WTC11 (cell line): Measurements from ENCODE around the gene BTBD9. TPM values are rescaled to one million over a fixed set of nuclear protein-coding genes. Genes with fewer than 3 reads are reported as not detected.

Experiments used
- ATAC-seq: fragments of 200-7000 bp; cut with Tn5 transposase; 2 replicates; pipeline ENCODE4 v1.10.0; 2021; ENCODE audit warnings: mild to moderate bottlenecking, moderate library complexity
- CTCF ChIA-PET: fragments of 300-600 bp; sonication (Branson Sonifier 250); formaldehyde crosslinking; loops from one replicate; lab custom pipeline; 2021; ENCODE audit warnings: antibody characterized with exemption; lab: Charles Lee
- POLR2A ChIA-PET: fragments of 350-600 bp; sonication (Branson Sonifier 250); formaldehyde crosslinking; loops from one replicate; lab custom pipeline; 2021; ENCODE audit warnings: antibody characterized with exemption; lab: Charles Lee
- DNase-seq: peaks from one replicate; pipeline ENCODE4 v3.0.0; 2021; ENCODE audit warnings: low spot score
- H3K27ac Mint-ChIP-seq: 2 replicates; pipeline ENCODE4 v1.8.0; 2021; ENCODE audit warnings: mixed read lengths
- H3K27me3 Mint-ChIP-seq: 2 replicates; pipeline ENCODE4 v1.8.0; 2021; ENCODE audit warnings: low read depth, mild to moderate bottlenecking, moderate library complexity, mixed read lengths
- H3K36me3 Mint-ChIP-seq: 2 replicates; pipeline ENCODE4 v1.8.0; 2021; ENCODE audit warnings: mixed read lengths
- H3K4me1 Mint-ChIP-seq: 2 replicates; pipeline ENCODE4 v1.8.0; 2022; ENCODE audit warnings: mixed read lengths
- H3K4me3 Mint-ChIP-seq: 2 replicates; pipeline ENCODE4 v1.8.0; 2021; ENCODE audit warnings: mild to moderate bottlenecking, moderate library complexity, mixed read lengths
- H3K9me3 Mint-ChIP-seq: 2 replicates; pipeline ENCODE4 v1.8.0; 2021; ENCODE audit warnings: mixed read lengths
- FOXJ3 ChIP-seq: sonication (generic); formaldehyde crosslinking; IDR thresholded peaks from 2 replicates; pipeline ENCODE4 v1.9.0; 2021; ENCODE audit warnings: missing genetic modification reagents, mild to moderate bottlenecking, borderline replicate concordance
- FOXP1 ChIP-seq: sonication (generic); formaldehyde crosslinking; IDR thresholded peaks from 2 replicates; pipeline ENCODE4 v1.8.0; 2022; ENCODE audit warnings: missing genetic modification reagents, mild to moderate bottlenecking, moderate library complexity, borderline replicate concordance
- KAT7 ChIP-seq: sonication (generic); formaldehyde crosslinking; IDR thresholded peaks from 2 replicates; pipeline ENCODE4 v1.8.1; 2023; ENCODE audit warnings: missing genetic modification reagents, mild to moderate bottlenecking, borderline replicate concordance
- MXD4 ChIP-seq: fragments of 250-450 bp; sonication (Bioruptor Pico); IDR thresholded peaks from 2 replicates; pipeline ENCODE4 v1.8.0; 2021; ENCODE audit warnings: mild to moderate bottlenecking, moderate library complexity, borderline replicate concordance
- NFYB ChIP-seq: sonication (generic); formaldehyde crosslinking; conservative IDR thresholded peaks from 2 replicates; pipeline ENCODE4 v1.8.0; 2022; ENCODE audit warnings: low read depth, missing genetic modification reagents
- NR3C1 ChIP-seq: sonication (generic); formaldehyde crosslinking; conservative IDR thresholded peaks from 2 replicates; pipeline ENCODE4 v1.8.1; 2023; ENCODE audit warnings: low read depth, mild to moderate bottlenecking, missing genetic modification reagents
- RELA ChIP-seq: sonication (generic); formaldehyde crosslinking; IDR thresholded peaks from 2 replicates; pipeline ENCODE4 v1.8.1; 2022; ENCODE audit warnings: missing genetic modification reagents, mild to moderate bottlenecking, borderline replicate concordance
- SMAD4 ChIP-seq: sonication (generic); formaldehyde crosslinking; IDR thresholded peaks from 2 replicates; pipeline ENCODE4 v1.8.0; 2022; ENCODE audit warnings: mild to moderate bottlenecking, missing genetic modification reagents
- SP1 ChIP-seq: sonication (generic); formaldehyde crosslinking; conservative IDR thresholded peaks from 2 replicates; pipeline ENCODE4 v1.8.1; 2022; ENCODE audit warnings: missing genetic modification reagents
- TEAD1 ChIP-seq: sonication (generic); formaldehyde crosslinking; IDR thresholded peaks from 2 replicates; pipeline ENCODE4 v1.8.0; 2022; ENCODE audit warnings: mild to moderate bottlenecking, missing genetic modification reagents
- ZBTB21 ChIP-seq: sonication (generic); formaldehyde crosslinking; IDR thresholded peaks from 2 replicates; pipeline ENCODE4 v1.8.1; 2023; ENCODE audit warnings: mild to moderate bottlenecking, missing genetic modification reagents, borderline replicate concordance
- ZNF423 ChIP-seq: fragments of 250-450 bp; sonication (Bioruptor Pico); IDR thresholded peaks from 2 replicates; pipeline ENCODE4 v2.1.2; 2022; ENCODE audit warnings: mild to moderate bottlenecking, moderate library complexity
- total RNA-seq: library from RNA; stranded (reverse); gene quantifications from 3 replicates; pipeline ENCODE4 v1.2.3, GENCODE V29; 2021
- TF ChIP-seq, protein P1 (sequence below): sonication (generic); formaldehyde crosslinking; IDR thresholded peaks from 2 replicates; pipeline ENCODE4 v1.8.0; 2023; ENCODE audit warnings: missing genetic modification reagents
- TF ChIP-seq, protein P2 (sequence below): sonication (generic); formaldehyde crosslinking; IDR thresholded peaks from 2 replicates; pipeline ENCODE4 v1.8.0; 2023; ENCODE audit warnings: mild to moderate bottlenecking, missing genetic modification reagents
- TF ChIP-seq, protein P3 (sequence below): sonication (generic); formaldehyde crosslinking; IDR thresholded peaks from 2 replicates; pipeline ENCODE4 v1.8.1; 2023; ENCODE audit warnings: mild to moderate bottlenecking, missing genetic modification reagents
- TF ChIP-seq, protein P4 (sequence below): sonication (generic); formaldehyde crosslinking; IDR thresholded peaks from 2 replicates; pipeline ENCODE4 v1.8.1; 2023; ENCODE audit warnings: mild to moderate bottlenecking, missing genetic modification reagents, moderate library complexity
- TF ChIP-seq, protein P5 (sequence below): sonication (generic); formaldehyde crosslinking; IDR thresholded peaks from 2 replicates; pipeline ENCODE4 v1.8.1; 2022; ENCODE audit warnings: low read depth, mild to moderate bottlenecking, moderate library complexity, missing genetic modification reagents, borderline replicate concordance
- TF ChIP-seq, protein P6 (sequence below): fragments of 250-450 bp; sonication (Bioruptor Pico); IDR thresholded peaks from 2 replicates; pipeline ENCODE4 v1.9.0; 2021; ENCODE audit warnings: mild to moderate bottlenecking

BTBD9 gene
- total RNA-seq, 1 experiment from 2014 or later = 4.2 TPM

DNA sequence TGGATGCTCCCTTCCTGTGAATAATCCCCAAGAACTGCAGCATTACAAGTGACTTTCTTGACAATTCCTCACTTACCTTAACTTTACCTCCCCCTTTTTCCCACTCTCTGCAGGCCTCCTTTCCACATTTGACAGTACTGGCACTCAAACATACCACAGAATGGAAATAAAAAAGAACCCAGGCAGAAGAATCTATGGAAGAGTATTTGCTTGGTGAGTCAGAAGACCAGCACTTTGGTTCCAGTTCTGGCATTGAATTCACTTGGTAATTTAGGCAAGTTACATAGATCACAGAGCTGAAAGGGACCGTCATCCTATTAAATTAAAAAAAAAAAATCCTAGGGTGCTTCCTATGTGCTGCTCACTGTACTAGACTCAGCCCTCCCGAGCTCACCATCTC lies 55.0 kb downstream of the BTBD9 start:
- no peak for TF ChIP-seq NFYB (CRISPR knock-in tag)
- TF ChIP-seq, protein P1, sequence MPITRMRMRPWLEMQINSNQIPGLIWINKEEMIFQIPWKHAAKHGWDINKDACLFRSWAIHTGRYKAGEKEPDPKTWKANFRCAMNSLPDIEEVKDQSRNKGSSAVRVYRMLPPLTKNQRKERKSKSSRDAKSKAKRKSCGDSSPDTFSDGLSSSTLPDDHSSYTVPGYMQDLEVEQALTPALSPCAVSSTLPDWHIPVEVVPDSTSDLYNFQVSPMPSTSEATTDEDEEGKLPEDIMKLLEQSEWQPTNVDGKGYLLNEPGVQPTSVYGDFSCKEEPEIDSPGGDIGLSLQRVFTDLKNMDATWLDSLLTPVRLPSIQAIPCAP (CRISPR knock-in tag) = no peak
- TF ChIP-seq, protein P2, sequence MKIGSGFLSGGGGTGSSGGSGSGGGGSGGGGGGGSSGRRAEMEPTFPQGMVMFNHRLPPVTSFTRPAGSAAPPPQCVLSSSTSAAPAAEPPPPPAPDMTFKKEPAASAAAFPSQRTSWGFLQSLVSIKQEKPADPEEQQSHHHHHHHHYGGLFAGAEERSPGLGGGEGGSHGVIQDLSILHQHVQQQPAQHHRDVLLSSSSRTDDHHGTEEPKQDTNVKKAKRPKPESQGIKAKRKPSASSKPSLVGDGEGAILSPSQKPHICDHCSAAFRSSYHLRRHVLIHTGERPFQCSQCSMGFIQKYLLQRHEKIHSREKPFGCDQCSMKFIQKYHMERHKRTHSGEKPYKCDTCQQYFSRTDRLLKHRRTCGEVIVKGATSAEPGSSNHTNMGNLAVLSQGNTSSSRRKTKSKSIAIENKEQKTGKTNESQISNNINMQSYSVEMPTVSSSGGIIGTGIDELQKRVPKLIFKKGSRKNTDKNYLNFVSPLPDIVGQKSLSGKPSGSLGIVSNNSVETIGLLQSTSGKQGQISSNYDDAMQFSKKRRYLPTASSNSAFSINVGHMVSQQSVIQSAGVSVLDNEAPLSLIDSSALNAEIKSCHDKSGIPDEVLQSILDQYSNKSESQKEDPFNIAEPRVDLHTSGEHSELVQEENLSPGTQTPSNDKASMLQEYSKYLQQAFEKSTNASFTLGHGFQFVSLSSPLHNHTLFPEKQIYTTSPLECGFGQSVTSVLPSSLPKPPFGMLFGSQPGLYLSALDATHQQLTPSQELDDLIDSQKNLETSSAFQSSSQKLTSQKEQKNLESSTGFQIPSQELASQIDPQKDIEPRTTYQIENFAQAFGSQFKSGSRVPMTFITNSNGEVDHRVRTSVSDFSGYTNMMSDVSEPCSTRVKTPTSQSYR (CRISPR knock-in tag) = no peak
- TF ChIP-seq, protein P3, sequence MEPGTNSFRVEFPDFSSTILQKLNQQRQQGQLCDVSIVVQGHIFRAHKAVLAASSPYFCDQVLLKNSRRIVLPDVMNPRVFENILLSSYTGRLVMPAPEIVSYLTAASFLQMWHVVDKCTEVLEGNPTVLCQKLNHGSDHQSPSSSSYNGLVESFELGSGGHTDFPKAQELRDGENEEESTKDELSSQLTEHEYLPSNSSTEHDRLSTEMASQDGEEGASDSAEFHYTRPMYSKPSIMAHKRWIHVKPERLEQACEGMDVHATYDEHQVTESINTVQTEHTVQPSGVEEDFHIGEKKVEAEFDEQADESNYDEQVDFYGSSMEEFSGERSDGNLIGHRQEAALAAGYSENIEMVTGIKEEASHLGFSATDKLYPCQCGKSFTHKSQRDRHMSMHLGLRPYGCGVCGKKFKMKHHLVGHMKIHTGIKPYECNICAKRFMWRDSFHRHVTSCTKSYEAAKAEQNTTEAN (CRISPR knock-in tag) = no peak
- Mint-ChIP-seq H3K27ac (no peak overlapping the region), H3K4me1 (no peaks in the 10 kb centered on the region), H3K27me3 (no peaks in the 10 kb centered on the region), H3K4me3 (no peak overlapping the region), H3K9me3 (no peaks in the 10 kb centered on the region), H3K36me3 (no peaks in the 10 kb centered on the region)
- ATAC-seq (no peak), DNase-seq (no peak)
- CTCF ChIA-PET = interaction anchor here (0.5 kb wide), 1 partner anchor 194 kb away, joined by 3 read pairs; no protein-coding TSS in a partner anchor
- POLR2A ChIA-PET = no interaction called here

DNA sequence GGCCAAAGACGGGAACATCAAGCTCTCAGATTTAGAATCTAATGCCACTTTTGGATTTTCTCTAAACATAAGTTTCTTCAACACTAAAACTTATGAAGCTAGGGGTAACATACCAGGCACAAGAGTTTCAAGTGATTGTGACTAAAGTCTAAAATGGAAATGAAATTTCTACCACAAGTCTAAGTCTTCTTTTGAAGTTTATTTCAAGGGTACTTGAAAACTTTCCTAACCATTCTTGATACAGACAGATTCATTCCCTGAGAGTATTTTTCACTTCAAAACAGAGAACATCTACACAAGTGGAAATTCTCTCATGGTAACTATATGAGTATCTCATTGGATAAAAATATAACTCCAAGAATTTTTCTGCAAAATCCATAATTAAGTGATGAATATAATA lies 56.2 kb downstream of the BTBD9 start:
- DNase-seq = no peak
- Mint-ChIP-seq H3K9me3 (no peaks in the 10 kb centered on the region), H3K27me3 (no peaks in the 10 kb centered on the region), H3K36me3 (no peaks in the 10 kb centered on the region), H3K4me3 (no peak overlapping the region), H3K27ac (no peak overlapping the region), H3K4me1 (no peaks in the 10 kb centered on the region)
- CTCF ChIA-PET = interaction anchor here (1.1 kb wide), 1 partner anchor 89 kb away, joined by 3 read pairs; no protein-coding TSS in a partner anchor
- TF ChIP-seq, protein P4, sequence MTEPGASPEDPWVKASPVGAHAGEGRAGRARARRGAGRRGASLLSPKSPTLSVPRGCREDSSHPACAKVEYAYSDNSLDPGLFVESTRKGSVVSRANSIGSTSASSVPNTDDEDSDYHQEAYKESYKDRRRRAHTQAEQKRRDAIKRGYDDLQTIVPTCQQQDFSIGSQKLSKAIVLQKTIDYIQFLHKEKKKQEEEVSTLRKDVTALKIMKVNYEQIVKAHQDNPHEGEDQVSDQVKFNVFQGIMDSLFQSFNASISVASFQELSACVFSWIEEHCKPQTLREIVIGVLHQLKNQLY (CRISPR knock-in tag) = no peak
- TF ChIP-seq RELA (CRISPR knock-in tag) (no peak), KAT7 (no peak), FOXJ3 (CRISPR knock-in tag) (no peak), SMAD4 (no peak), FOXP1 (no peak), TEAD1 (no peak), ZNF423 (CRISPR knock-in tag) (no peak), NR3C1 (CRISPR knock-in tag) (no peak), SP1 (CRISPR knock-in tag) (no peak), MXD4 (CRISPR knock-in tag) (no peak), ZBTB21 (no peak)
- TF ChIP-seq, protein P5, sequence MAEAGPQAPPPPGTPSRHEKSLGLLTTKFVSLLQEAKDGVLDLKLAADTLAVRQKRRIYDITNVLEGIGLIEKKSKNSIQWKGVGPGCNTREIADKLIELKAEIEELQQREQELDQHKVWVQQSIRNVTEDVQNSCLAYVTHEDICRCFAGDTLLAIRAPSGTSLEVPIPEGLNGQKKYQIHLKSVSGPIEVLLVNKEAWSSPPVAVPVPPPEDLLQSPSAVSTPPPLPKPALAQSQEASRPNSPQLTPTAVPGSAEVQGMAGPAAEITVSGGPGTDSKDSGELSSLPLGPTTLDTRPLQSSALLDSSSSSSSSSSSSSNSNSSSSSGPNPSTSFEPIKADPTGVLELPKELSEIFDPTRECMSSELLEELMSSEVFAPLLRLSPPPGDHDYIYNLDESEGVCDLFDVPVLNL = no peak
- TF ChIP-seq, protein P6, sequence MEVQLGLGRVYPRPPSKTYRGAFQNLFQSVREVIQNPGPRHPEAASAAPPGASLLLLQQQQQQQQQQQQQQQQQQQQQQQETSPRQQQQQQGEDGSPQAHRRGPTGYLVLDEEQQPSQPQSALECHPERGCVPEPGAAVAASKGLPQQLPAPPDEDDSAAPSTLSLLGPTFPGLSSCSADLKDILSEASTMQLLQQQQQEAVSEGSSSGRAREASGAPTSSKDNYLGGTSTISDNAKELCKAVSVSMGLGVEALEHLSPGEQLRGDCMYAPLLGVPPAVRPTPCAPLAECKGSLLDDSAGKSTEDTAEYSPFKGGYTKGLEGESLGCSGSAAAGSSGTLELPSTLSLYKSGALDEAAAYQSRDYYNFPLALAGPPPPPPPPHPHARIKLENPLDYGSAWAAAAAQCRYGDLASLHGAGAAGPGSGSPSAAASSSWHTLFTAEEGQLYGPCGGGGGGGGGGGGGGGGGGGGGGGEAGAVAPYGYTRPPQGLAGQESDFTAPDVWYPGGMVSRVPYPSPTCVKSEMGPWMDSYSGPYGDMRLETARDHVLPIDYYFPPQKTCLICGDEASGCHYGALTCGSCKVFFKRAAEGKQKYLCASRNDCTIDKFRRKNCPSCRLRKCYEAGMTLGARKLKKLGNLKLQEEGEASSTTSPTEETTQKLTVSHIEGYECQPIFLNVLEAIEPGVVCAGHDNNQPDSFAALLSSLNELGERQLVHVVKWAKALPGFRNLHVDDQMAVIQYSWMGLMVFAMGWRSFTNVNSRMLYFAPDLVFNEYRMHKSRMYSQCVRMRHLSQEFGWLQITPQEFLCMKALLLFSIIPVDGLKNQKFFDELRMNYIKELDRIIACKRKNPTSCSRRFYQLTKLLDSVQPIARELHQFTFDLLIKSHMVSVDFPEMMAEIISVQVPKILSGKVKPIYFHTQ (CRISPR knock-in tag) = no peak
- POLR2A ChIA-PET = no interaction called here
- no peak for ATAC-seq
